AG08395 (cell line): ENCODE data around the gene CAMK1D.
"Not testable (repeated sequence)": the region's sequence is repeated elsewhere in the genome, so short reads cannot be mapped to it uniquely, and the experiment has no call there.

Experiments used
- DNase-seq: peaks from one replicate; pipeline ENCODE4 v3.0.0; 2012; ENCODE audit warnings: mixed read lengths, low spot score

CAMK1D gene

GRCh38 chr10:12340937-12341336 is 8.4 kb upstream of the CAMK1D start:
- DNase-seq, result no peak

- no peak for DNase-seq
Observed at GRCh38 chr10:12341526-12341925, 7.8 kb upstream of the CAMK1D start.

- no peak for DNase-seq
Observed at GRCh38 chr10:12344375-12345110, 4.8 kb upstream of the CAMK1D start.

GRCh38 chr10:12346707-12347106 is 2.6 kb upstream of the CAMK1D start:
- DNase-seq, result no peak

- no peak for DNase-seq
Observed at GRCh38 chr10:12348294-12348869, 965 bp upstream of the CAMK1D start.

- no peak for DNase-seq
Observed at GRCh38 chr10:12349629-12350166, 351 bp downstream of the CAMK1D start.

GRCh38 chr10:12350167-12350872 is 973 bp downstream of the CAMK1D start:
- peak; percentile 21 for DNase-seq

GRCh38 chr10:12350925-12351324 is 1.6 kb downstream of the CAMK1D start:
- no peak for DNase-seq

- DNase-seq, result no peak
Observed at GRCh38 chr10:12351447-12351846, 2.1 kb downstream of the CAMK1D start.

- DNase-seq, result no peak
Observed at GRCh38 chr10:12351889-12352288, 2.5 kb downstream of the CAMK1D start.

GRCh38 chr10:12353399-12354242 is 4.3 kb downstream of the CAMK1D start:
- no peak for DNase-seq

GRCh38 chr10:12354696-12355095 is 5.3 kb downstream of the CAMK1D start:
- not testable (repeated sequence) for DNase-seq

GRCh38 chr10:12355384-12355783 is 6.0 kb downstream of the CAMK1D start:
- no peak for DNase-seq

GRCh38 chr10:12357525-12358151 is 8.3 kb downstream of the CAMK1D start:
- no peak for DNase-seq

GRCh38 chr10:12358863-12359564 is 9.7 kb downstream of the CAMK1D start:
- no peak for DNase-seq

GRCh38 chr10:12360461-12360860 is 11.1 kb downstream of the CAMK1D start:
- no peak for DNase-seq

GRCh38 chr10:12361115-12361514 is 11.8 kb downstream of the CAMK1D start:
- not testable (repeated sequence) for DNase-seq

- no peak for DNase-seq
Observed at GRCh38 chr10:12364559-12364958, 15.2 kb downstream of the CAMK1D start.

GRCh38 chr10:12367272-12367671 is 17.9 kb downstream of the CAMK1D start:
- no peak for DNase-seq

- no peak for DNase-seq
Observed at GRCh38 chr10:12369982-12370381, 20.6 kb downstream of the CAMK1D start.

- DNase-seq, result no peak
Observed at GRCh38 chr10:12372846-12373245, 23.5 kb downstream of the CAMK1D start.
